ENCODE data around the gene COL4A4. TPM values are rescaled to one million over a fixed set of nuclear protein-coding genes. Genes with fewer than 3 reads are reported as not detected.

Gene COL4A4
- total and polyA plus RNA-seq, 2 of the 4 experiments (the other 2 are of a cell fraction), result 0.02 TPM; not detected in 1

DNA sequence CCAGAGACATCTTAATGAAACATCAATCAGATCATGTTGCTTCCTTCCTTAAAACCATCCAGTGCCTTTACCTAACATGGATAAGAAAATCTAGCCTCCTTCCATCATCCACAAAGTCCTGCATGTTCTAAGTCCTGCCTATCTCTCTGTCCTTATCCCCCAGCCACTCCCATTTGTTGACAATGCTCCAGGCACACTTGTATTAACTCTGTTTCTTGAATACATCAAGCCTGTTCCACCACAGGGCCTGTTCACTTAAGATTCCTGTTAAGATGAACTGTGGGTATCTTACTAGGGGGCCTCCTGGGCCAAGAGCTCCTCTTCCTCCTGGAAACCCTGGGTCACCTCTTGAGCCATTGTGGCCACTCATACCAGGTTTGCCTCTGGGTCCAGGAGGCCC, 45.7 kb downstream of the COL4A4 start:
- Histone ChIP-seq H3K18ac (ENCODE audit: low read depth, low read length) (no peak overlapping the region), H3K4me1 (ENCODE audit: control insufficient read depth, insufficient read depth, low read length) (no peaks in the 10 kb centered on the region), H3K27me3 (ENCODE audit: control insufficient read depth, insufficient read depth, low read length) (peaks cover 2% of the 10 kb centered on the region; the same call in 1 of the 2 replicates), H3K36me3 (ENCODE audit: control insufficient read depth, insufficient read depth, low read length) (no peaks in the 10 kb centered on the region), H2AK9ac (replicated peaks; ENCODE audit: low read depth, low read length, poor library complexity) (no peak overlapping the region), H4K5ac (ENCODE audit: low read depth, low read length) (no peak overlapping the region), H3K27ac (ENCODE audit: insufficient read depth, low read length) (no peak overlapping the region), H3K4me3 (ENCODE audit: insufficient read depth, low read depth, low read length) (no peak overlapping the region), H2BK20ac (ENCODE audit: low read depth, low read length) (no peak overlapping the region), H2AFZ (replicated peaks; ENCODE audit: low read length, poor library complexity) (no peak overlapping the region), H3K23ac (ENCODE audit: low read depth, low read length) (no peak overlapping the region), H3K4ac (ENCODE audit: low read depth, low read length) (no peak overlapping the region), H2BK120ac (ENCODE audit: low read depth, low read length) (no peak overlapping the region), H4K91ac (ENCODE audit: insufficient read depth, low read depth, low read length) (no peak overlapping the region), H4K8ac (ENCODE audit: low read depth in 2 of 2, low read length in 2 of 2) (no peak overlapping the region), H3K56ac (ENCODE audit: extremely low read depth, insufficient read depth, low read length) (no peak overlapping the region), H2BK15ac (ENCODE audit: low read depth, low read length) (no peak overlapping the region), H3K9me1 (ENCODE audit: insufficient read depth, low read length) (no peaks in the 10 kb centered on the region), H3K9ac (ENCODE audit: low read depth, low read length) (no peak overlapping the region), H3K14ac (replicated peaks; ENCODE audit: low read depth, low read length) (no peak overlapping the region), H2BK5ac (ENCODE audit: low read depth, low read length, poor library complexity, severe bottlenecking) (no peak overlapping the region), H4K20me1 (ENCODE audit: insufficient read depth, low read length) (no peaks in the 10 kb centered on the region), H3K4me2 (ENCODE audit: low read depth, low read length) (no peak overlapping the region), H3K9me3 (ENCODE audit: control insufficient read depth, insufficient read depth, low read length) (no peaks in the 10 kb centered on the region), H2AK5ac (ENCODE audit: low read depth, low read length) (no peak overlapping the region), H3K79me1 (ENCODE audit: low read depth in 1 of 2, low read length in 2 of 2) (no peaks in the 10 kb centered on the region)
- in situ Hi-C loops (cut with MboI; ENCODE audit: low sequenced_read_pairs), result no loop called here
- dilution Hi-C loops (cut with HindIII; ENCODE audit: low sequenced_read_pairs, unreplicated experiment), result no loop called here
- no peak for ATAC-seq (ENCODE audit: low read depth)
- intact Hi-C loops (cut with micrococcal nuclease), result no loop called here
- DNase-seq, result no peak
- ChIA-PET POLR2A (ENCODE audit: unreplicated experiment) (interaction anchor here (0.6 kb wide), 1 partner anchor 1383 kb away, joined by 3 read pairs; no protein-coding TSS in a partner anchor), CTCF (interaction anchor here (0.7 kb wide), 1 partner anchor 300 kb away, joined by 3 read pairs; no protein-coding TSS in a partner anchor)
- TF ChIP-seq BHLHE40 (IDR thresholded peaks at IDR 0.05; ENCODE audit: low read depth, low read length), result no peak
- TF ChIP-seq SMC3 (IDR thresholded peaks at IDR 0.05; ENCODE audit: low read depth, low read length), result no peak
- no peak for TF ChIP-seq CEBPB (IDR thresholded peaks at IDR 0.05; ENCODE audit: low read depth, low read length)
- TF ChIP-seq MAZ (IDR thresholded peaks at IDR 0.05; ENCODE audit: borderline replicate concordance, low read depth, low read length), result no peak
- TF ChIP-seq MAFK (IDR thresholded peaks at IDR 0.05; ENCODE audit: low read depth, low read length), result no peak
- TF ChIP-seq, protein P1, sequence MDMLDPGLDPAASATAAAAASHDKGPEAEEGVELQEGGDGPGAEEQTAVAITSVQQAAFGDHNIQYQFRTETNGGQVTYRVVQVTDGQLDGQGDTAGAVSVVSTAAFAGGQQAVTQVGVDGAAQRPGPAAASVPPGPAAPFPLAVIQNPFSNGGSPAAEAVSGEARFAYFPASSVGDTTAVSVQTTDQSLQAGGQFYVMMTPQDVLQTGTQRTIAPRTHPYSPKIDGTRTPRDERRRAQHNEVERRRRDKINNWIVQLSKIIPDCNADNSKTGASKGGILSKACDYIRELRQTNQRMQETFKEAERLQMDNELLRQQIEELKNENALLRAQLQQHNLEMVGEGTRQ (IDR thresholded peaks at IDR 0.05; ENCODE audit: low read depth, low read length), result no peak
- no peak for TF ChIP-seq POLR2A (IDR thresholded peaks at IDR 0.05; ENCODE audit: low read depth, low read length)
- no peak for TF ChIP-seq NFE2L2 (IDR thresholded peaks at IDR 0.05; ENCODE audit: low read depth, low read length)
- TF ChIP-seq CHD1 (IDR thresholded peaks at IDR 0.05; ENCODE audit: low read depth, low read length), result no peak
- TF ChIP-seq, protein P2, sequence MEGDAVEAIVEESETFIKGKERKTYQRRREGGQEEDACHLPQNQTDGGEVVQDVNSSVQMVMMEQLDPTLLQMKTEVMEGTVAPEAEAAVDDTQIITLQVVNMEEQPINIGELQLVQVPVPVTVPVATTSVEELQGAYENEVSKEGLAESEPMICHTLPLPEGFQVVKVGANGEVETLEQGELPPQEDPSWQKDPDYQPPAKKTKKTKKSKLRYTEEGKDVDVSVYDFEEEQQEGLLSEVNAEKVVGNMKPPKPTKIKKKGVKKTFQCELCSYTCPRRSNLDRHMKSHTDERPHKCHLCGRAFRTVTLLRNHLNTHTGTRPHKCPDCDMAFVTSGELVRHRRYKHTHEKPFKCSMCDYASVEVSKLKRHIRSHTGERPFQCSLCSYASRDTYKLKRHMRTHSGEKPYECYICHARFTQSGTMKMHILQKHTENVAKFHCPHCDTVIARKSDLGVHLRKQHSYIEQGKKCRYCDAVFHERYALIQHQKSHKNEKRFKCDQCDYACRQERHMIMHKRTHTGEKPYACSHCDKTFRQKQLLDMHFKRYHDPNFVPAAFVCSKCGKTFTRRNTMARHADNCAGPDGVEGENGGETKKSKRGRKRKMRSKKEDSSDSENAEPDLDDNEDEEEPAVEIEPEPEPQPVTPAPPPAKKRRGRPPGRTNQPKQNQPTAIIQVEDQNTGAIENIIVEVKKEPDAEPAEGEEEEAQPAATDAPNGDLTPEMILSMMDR (conservative IDR thresholded peaks at IDR 0.05; ENCODE audit: low read depth, low read length), result no peak
- TF ChIP-seq, protein P3, sequence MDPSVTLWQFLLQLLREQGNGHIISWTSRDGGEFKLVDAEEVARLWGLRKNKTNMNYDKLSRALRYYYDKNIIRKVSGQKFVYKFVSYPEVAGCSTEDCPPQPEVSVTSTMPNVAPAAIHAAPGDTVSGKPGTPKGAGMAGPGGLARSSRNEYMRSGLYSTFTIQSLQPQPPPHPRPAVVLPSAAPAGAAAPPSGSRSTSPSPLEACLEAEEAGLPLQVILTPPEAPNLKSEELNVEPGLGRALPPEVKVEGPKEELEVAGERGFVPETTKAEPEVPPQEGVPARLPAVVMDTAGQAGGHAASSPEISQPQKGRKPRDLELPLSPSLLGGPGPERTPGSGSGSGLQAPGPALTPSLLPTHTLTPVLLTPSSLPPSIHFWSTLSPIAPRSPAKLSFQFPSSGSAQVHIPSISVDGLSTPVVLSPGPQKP (IDR thresholded peaks at IDR 0.05; ENCODE audit: borderline replicate concordance, low read depth, low read length), result no peak
- TF ChIP-seq MXI1 (IDR thresholded peaks at IDR 0.05; ENCODE audit: borderline replicate concordance, low read depth, low read length), result no peak
- no peak for TF ChIP-seq RAD21 (IDR thresholded peaks at IDR 0.05; ENCODE audit: low read length)
- no peak for TF ChIP-seq RFX5 (IDR thresholded peaks at IDR 0.05; ENCODE audit: low read depth, low read length)
- BruUV-seq (replicated peaks), result no TSS peak
